HG03103 (cell line): ENCODE measurements around the gene XRCC4.

Experiments
- ATAC-seq: cut with Tn5 transposase; IDR thresholded peaks from one replicate; pipeline ENCODE4 v1.9.1; 2021; ENCODE audit warnings: low read depth; ENCODE audit not compliant: unreplicated experiment

The XRCC4 gene

DNA sequence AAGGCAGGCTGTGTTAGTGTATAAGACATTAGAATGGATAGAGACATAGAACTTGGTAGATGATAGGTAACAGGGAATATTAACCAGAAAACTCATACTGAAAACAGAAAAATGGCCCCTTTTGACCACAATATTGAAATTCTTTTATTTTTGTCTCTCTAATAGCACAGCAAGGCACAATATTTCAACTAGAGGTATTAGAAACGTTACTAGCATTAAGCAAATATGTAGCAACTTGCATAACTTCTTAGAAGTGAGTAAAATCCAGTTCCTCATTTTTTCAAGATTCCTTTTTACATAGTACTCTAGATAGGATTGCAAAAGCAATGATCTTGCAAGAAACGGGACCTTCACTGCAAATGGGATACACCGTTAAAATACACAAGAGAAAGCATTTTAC is 291.5 kb downstream of the XRCC4 start:
- ATAC-seq: peak; percentile 27

DNA sequence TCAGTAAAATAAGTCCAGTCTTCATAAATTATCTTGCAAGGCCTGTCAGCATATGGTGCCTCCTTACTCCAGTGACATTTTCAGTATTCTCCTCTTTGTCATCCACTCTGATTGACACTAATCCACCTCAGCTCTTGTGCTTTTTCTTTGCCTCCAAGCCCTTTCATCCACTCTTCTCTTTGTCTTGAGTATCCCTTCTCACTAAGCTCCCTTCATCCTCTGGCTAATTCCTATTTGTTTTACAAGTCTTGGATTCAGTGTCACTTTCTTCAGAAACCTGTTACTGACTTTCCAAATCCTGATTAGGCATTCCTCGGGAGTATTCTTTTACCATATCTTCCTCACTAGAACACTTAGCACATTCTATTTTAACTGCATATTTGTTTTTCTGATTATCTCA is 293.6 kb downstream of the XRCC4 start:
- no peak for ATAC-seq

DNA sequence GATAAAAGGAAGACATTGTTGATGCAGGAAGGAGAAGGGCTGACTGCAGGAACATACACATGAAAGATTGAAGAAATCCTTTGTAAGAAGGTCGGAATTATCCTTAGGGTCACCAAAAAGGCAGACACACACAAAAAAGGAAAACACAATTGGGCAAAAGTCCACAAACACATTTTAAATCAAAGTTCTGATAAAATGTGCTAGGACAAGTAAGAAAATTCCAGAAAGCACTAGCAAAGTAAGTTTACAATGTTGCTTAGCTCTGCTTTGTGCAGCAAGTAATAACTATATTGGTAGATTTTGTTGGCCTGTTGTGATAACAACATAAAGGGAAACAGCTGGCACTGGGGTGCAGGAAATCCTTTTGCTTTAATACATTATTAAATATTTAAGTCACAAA is 294.4 kb downstream of the XRCC4 start:
- no peak for ATAC-seq

- no peak for ATAC-seq
Measured at GRCh38 chr5:83374547-83374946, 297.2 kb downstream of the XRCC4 start.

DNA sequence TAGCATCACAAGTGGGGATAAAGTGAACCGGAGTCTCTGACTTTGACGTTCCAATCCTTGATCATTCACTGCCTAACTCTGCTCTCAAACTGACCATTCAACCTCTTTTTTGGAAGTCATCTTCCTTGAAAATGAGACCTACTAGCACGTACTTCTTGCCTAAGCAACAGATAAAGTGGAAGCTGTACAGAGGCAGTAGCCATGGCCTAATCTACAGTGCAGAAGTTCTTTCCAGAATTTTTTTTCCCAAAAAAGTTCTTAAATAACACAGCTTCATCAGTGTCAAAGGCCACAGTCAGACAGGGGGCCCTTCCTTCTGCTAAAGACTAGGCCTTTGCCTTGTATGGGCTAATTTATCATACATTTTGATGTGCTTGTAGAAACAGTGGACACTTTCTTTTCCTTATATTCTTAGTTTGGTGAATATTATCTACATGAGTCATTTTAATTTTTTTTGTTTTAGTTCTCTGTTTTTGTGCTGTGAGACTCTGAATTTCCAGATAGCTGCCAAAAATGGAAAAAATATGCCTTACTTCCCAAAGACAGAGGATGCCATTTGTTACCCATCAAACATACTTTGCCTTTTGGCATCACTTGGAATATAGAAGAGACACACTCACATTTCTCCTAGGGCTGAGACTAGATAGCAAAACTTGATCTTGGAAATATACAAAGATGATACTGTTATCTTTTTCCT is 297.9 kb downstream of the XRCC4 start:
- ATAC-seq: no peak

DNA sequence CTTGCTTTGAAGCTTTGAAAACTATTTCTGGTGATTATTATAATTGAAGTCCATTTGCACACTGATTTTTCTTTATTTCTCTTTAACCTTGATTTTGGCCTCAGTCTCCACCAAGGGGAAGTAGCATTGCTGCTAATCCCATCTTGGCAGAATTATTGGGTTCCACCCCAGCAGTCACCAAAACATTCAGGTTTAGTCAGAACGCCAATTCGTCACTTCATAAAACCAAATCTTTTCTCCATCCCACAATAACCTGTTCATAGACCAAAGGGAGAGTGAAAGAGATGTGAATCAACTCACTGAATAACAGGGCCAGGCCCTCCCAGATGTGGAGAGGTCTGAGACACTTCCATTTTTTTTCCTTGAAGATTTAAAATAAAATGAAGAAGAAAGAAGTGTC is 299.1 kb downstream of the XRCC4 start:
- no peak for ATAC-seq

DNA sequence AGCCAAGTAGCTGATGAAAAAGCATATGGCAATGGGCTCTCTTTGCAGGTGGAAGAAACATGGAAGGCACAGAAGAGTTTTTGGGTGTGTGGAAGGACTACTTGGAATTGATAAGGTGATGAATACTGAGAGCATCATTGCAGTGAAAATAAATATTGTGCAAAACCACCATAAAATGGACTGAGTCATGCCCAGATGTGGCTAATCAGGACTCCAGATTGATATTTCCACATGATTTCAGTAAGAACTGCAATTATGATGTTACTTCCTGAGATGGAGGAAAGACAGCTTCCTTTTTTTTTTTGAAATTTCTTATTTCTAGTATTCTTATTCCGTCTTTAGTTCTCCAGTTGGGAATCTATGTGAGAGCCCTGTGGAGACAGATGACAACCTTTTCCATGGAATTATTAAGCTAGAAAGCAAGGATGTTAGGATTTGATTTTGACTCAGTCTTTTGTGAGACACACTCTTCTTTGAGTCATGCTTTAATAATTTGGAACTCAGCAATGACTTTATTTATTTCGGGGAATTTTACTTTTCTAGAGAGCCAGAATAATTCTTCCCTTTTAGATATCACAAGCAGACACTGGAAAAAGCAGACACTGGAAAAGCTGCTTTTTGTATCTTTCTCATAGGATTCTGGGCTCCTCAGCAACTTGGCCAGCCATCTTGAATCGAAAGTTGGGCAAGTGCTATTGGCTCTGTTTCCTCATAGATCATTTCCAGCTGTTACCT is 300.0 kb downstream of the XRCC4 start:
- ATAC-seq: no peak

DNA sequence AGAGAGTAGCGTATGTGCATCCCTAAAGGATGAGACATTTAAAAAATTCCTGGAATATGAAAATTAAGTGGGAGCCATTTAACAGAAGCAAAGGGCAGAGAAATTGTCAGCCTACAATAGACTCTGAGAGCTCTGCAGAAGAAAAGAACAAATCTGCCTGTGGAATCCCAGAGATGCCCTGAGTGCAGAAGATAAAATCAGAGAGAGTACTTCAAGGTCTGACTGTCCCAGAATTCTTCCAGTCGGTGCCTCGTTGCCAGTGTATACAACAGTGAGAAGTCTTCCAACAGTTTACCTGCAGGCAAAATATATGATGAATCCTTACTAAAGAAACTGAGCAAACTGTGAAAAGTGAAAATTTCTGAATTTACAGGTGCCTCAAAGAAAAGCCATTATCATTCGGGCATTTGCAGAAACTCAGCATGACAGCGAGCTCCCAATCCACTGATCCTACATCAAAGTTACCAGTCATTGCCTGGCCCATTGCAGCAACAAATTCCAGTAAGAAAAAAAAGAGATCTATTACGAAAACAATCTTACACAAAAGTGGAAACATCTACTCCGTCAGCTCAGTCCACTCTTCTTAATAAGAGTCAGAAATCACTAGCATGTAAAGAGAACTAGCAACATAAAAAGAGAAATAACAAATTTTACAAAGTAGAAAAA is 301.4 kb downstream of the XRCC4 start:
- no peak for ATAC-seq

DNA sequence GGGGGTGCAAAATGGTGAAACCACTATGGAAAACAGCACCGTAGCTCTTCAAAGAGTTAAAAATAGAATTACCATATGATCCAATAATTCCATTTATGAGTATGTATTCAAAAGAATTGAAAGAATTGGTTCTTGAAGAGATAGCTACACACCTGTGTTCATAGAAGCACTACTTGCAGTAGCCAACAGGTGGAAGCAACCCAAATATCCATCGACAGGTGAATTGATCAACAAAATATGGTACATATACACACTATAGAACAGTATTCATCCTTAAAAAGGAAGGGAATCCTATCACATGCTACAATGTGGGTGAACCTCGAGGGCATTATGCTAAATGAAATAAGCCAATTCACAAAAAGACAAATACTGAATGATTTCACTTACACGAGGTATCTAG is 308.5 kb downstream of the XRCC4 start:
- ATAC-seq: no peak

GRCh38 chr5:83387041-83387440 is 309.7 kb downstream of the XRCC4 start:
- ATAC-seq: no peak

DNA sequence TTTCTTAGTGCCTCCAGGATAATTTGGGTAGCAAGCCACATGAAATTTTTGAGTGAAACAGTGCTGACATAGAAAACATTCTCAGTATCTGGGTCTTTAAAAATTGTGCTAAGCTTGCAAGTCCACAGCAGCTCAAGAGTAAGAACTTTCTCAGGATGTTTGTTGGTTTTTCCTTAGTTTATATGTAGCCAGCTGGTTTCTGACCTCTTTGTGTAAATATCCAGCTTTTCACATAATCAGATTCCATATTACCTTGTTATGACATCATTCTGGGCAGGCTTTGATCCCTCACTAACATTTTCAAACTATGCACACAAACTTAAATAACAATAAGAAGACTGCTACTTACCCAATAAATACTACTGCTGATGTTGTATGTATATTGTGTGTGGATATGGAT is 311.3 kb downstream of the XRCC4 start:
- ATAC-seq: no peak

GRCh38 chr5:83392766-83393503 is 315.6 kb downstream of the XRCC4 start:
- ATAC-seq: no peak

- no peak for ATAC-seq
Measured at GRCh38 chr5:83393504-83393866, 316.1 kb downstream of the XRCC4 start.

DNA sequence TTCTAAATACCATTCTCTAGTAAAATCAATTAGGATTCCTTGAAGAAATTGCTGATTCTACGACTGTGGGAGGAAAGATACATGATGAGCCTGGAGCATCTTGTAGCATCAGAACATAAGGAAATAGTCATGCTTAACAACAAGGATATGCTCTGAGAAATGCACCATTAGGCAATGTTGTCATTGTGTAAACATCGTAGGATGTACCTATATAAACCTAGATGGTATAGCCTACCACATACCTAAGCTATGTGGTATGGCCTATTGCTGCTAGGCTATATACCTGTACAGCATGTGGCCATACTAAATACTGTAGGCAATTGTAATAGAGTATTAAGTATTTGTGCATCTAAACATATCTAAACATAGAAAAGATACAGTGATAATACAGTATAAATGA is 316.8 kb downstream of the XRCC4 start:
- ATAC-seq: no peak

DNA sequence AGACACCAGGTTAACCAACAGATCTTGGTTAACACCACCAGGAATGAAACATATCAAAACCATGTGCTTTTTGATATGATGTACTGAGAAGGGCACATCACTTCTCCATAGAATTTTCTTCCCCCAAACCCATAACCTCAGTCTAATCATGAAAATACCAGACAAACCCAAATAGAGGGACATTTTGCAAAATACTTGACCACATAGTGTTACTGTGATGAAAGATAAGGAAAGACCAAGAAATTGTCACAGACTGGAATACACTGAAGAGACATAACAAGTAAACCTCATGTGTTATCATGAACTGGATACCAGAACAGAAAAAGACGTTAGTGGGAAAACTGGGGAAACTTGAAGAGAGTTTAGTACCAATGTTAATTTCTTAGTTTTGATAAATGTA is 319.3 kb downstream of the XRCC4 start:
- ATAC-seq: no peak

GRCh38 chr5:83397658-83398057 is 320.3 kb downstream of the XRCC4 start:
- ATAC-seq: no peak

- no peak for ATAC-seq
Measured at GRCh38 chr5:83400241-83400640, 322.9 kb downstream of the XRCC4 start.

- no peak for ATAC-seq
Measured at GRCh38 chr5:83400701-83401100, 323.4 kb downstream of the XRCC4 start.

DNA sequence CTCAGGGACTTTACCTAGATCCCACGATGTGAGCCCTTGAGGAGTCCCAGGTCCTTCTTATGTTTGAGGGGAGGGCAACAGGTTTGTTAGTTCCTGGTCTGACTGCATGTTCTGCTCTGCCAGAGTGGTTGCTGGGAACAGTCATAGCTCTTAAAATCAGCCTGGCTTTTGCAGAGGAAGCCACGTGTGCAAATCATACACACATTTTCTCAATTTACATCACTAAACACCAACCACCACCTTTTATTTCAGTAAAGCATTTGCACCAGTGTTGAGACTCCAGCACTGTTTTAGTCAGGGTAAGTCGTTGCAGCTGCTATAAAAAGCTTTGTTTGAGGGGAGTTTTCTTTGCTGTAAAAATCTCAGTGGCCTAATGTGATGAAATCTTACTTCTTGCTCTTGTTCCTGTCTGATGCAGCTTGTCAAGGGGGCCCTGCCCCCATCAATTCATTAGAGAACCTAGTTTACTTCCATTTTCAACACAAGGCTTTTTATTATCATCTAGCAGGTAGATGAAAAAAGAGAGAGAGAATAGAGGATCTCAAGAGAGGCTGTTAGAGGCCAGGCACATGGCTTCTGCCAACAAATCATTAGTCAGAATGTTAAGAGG is 323.9 kb downstream of the XRCC4 start:
- ATAC-seq: no peak

- no peak for ATAC-seq
Measured at GRCh38 chr5:83401775-83402174, 324.4 kb downstream of the XRCC4 start.
